Stimulated activated CD8-positive, alpha-beta memory T cell treated with anti-CD3 and anti-CD28 coated beads, Interleukin-2, amount 100 ng/mL, for 48 hours (primary cell): ENCODE results near the gene KLHDC8B.

ENCODE experiments used
- DNase-seq, 2 donors: peaks; one replicate each; pipeline ENCODE4 v3.0.0-alpha.2; 2020; ENCODE audit warnings: low read depth in 2 of 2

KLHDC8B gene

GRCh38 chr3:49158792-49159191, 12.6 kb upstream of the KLHDC8B start:
- DNase-seq: no peak

GRCh38 chr3:49161197-49161596, 10.2 kb upstream of the KLHDC8B start:
- no peak for DNase-seq

- DNase-seq: no peak
Observed at GRCh38 chr3:49161808-49162530, 9.4 kb upstream of the KLHDC8B start.

GRCh38 chr3:49162751-49163419, 8.5 kb upstream of the KLHDC8B start:
- DNase-seq: no peak

GRCh38 chr3:49163609-49164008, 7.8 kb upstream of the KLHDC8B start:
- DNase-seq: no peak

GRCh38 chr3:49164983-49165720, 6.2 kb upstream of the KLHDC8B start:
- no peak for DNase-seq

GRCh38 chr3:49165771-49166751, 5.3 kb upstream of the KLHDC8B start, which contains the start of gene CCDC71:
TSS of gene CCDC71 (minus strand) at chr3:49166331. CDS start at chr3:49164208, 2,123 bp downstream.
- peak; percentile 64 to 78 for DNase-seq

GRCh38 chr3:49166752-49167556, 4.4 kb upstream of the KLHDC8B start:
- no peak for DNase-seq

GRCh38 chr3:49170744-49171118, 667 bp upstream of the KLHDC8B start:
- DNase-seq: no peak

GRCh38 chr3:49171775-49172500, 540 bp downstream of the KLHDC8B start:
- no peak for DNase-seq

- no peak for DNase-seq
Observed at GRCh38 chr3:49172551-49173041, 1.2 kb downstream of the KLHDC8B start.

GRCh38 chr3:49173116-49173791, 1.9 kb downstream of the KLHDC8B start:
- no peak for DNase-seq

GRCh38 chr3:49173792-49174170, 2.4 kb downstream of the KLHDC8B start:
- no peak for DNase-seq

GRCh38 chr3:49174397-49174985, 3.1 kb downstream of the KLHDC8B start:
- DNase-seq: no peak

- DNase-seq: no peak
Observed at GRCh38 chr3:49175530-49175929, 4.1 kb downstream of the KLHDC8B start.

- DNase-seq: no peak
Observed at GRCh38 chr3:49177073-49177472, 5.7 kb downstream of the KLHDC8B start.

GRCh38 chr3:49180116-49180515, 8.7 kb downstream of the KLHDC8B start:
- DNase-seq: no peak

GRCh38 chr3:49181351-49181750, 10.0 kb downstream of the KLHDC8B start:
- DNase-seq: no peak

- DNase-seq: no peak
Observed at GRCh38 chr3:49182682-49183081, 11.3 kb downstream of the KLHDC8B start.
